Neural progenitor cell (in vitro differentiated cells): Measurements from ENCODE around the gene RINL.

ENCODE experiments used
- EZH2 ChIP-seq: fragments of 200-600 bp; sonication (generic); IDR thresholded peaks from 2 replicates; pipeline ENCODE4 v1.6.1; 2017; ENCODE audit warnings: antibody characterized with exemption, mild to moderate bottlenecking, moderate library complexity
- TF ChIP-seq, protein P1 (sequence below): fragments of 200-600 bp; sonication (generic); IDR thresholded peaks from 2 replicates; pipeline ENCODE4 v1.5.1; 2017; ENCODE audit warnings: antibody characterized with exemption, mild to moderate bottlenecking

DNA sequence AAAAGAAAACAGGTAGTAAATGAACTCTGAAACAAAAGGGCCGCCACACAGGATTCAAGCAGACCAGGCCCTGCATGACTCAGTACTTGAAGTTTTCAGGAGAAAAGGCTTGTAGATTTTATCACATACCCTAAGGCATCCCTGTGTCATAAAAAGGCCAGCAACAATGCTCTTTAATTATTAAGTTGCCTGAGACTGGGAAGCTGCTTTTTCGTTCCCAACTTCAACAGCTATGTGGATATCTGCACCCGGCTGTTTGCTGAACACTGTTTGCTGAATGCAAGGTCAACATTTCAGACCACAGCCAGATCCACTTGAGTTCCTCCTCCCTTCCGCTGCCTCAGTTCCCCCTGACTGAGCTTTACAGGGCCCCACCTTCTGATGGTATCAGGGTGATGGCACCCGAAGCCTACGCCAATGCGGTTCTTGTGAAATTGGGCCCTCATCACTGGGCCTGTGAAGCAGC is 40.4 kb downstream of the RINL start:
- TF ChIP-seq, protein P1, sequence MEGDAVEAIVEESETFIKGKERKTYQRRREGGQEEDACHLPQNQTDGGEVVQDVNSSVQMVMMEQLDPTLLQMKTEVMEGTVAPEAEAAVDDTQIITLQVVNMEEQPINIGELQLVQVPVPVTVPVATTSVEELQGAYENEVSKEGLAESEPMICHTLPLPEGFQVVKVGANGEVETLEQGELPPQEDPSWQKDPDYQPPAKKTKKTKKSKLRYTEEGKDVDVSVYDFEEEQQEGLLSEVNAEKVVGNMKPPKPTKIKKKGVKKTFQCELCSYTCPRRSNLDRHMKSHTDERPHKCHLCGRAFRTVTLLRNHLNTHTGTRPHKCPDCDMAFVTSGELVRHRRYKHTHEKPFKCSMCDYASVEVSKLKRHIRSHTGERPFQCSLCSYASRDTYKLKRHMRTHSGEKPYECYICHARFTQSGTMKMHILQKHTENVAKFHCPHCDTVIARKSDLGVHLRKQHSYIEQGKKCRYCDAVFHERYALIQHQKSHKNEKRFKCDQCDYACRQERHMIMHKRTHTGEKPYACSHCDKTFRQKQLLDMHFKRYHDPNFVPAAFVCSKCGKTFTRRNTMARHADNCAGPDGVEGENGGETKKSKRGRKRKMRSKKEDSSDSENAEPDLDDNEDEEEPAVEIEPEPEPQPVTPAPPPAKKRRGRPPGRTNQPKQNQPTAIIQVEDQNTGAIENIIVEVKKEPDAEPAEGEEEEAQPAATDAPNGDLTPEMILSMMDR, result no peak
- no peak for TF ChIP-seq EZH2
